ENCODE data around the gene LPIN2.

- TF ChIP-seq POLR2AphosphoS5 (IDR thresholded peaks at IDR 0.05) (no peak), POLR2A (IDR thresholded peaks at IDR 0.05) (no peak)
Observed at GRCh38 chr18:3054780-3055179, 41.8 kb upstream of the LPIN2 start.

Measured in breast epithelium (tissue), 3 donors.